Nephron (organoid): Measurements from ENCODE around the gene SLC6A15.

Experiments
- H3K27ac Mint-ChIP-seq, 3 experiments: 2 replicates each; pipeline ENCODE4 v1.8.0; 2020; ENCODE audit warnings: mixed read lengths in 3 of 3, mild to moderate bottlenecking in 2 of 3, moderate library complexity in 1 of 3
- H3K27me3 Mint-ChIP-seq: 2 replicates; pipeline ENCODE4 v1.8.0; 2021; ENCODE audit warnings: low read depth, mild to moderate bottlenecking, moderate library complexity, mixed read lengths
- H3K36me3 Mint-ChIP-seq: 2 replicates; pipeline ENCODE4 v1.8.0; 2020; ENCODE audit warnings: low read depth, mixed read lengths
- H3K4me1 Mint-ChIP-seq: 2 replicates; pipeline ENCODE4 v1.8.0; 2020; ENCODE audit warnings: mixed read lengths
- H3K4me3 Mint-ChIP-seq, 3 experiments: 2 replicates each; pipeline ENCODE4 v1.8.0; 2020; ENCODE audit warnings: mild to moderate bottlenecking in 3 of 3, mixed read lengths in 3 of 3, moderate library complexity in 2 of 3
- H3K9me3 Mint-ChIP-seq: 2 replicates; pipeline ENCODE4 v1.8.0; 2020; ENCODE audit warnings: mixed read lengths
- CTCF ChIP-seq, 3 experiments: fragments of 200-600 bp; sonication (generic); IDR thresholded peaks; one replicate each; pipeline ENCODE4 v1.5.0; 2021; ENCODE audit warnings: antibody characterized with exemption in 3 of 3; ENCODE audit not compliant: unreplicated experiment in 3 of 3

Gene SLC6A15

GRCh38 chr12:84856156-84856900 lies 56.3 kb downstream of the SLC6A15 start:
- no peaks in the 10 kb centered on the region for H3K36me3 Mint-ChIP-seq
- H3K4me1 Mint-ChIP-seq = no peaks in the 10 kb centered on the region

GRCh38 chr12:84843593-84844144 lies 68.9 kb downstream of the SLC6A15 start:
- H3K9me3 Mint-ChIP-seq = no peaks in the 10 kb centered on the region
- peaks cover 7% of the 10 kb centered on the region for H3K4me1 Mint-ChIP-seq
- no peak for TF ChIP-seq CTCF (IDR thresholded peaks at IDR 0.05; ENCODE audit: unreplicated experiment in 3 of 3)
- no peaks in the 10 kb centered on the region for H3K27me3 Mint-ChIP-seq
- H3K27ac Mint-ChIP-seq = no peak overlapping the region
- no peak overlapping the region for H3K4me3 Mint-ChIP-seq
- no peaks in the 10 kb centered on the region for H3K36me3 Mint-ChIP-seq

More at GRCh38 chr12:84856156-84856900, 56.3 kb downstream of the SLC6A15 start:
- TF ChIP-seq CTCF (IDR thresholded peaks at IDR 0.05; ENCODE audit: unreplicated experiment in 3 of 3) = no peak
- H3K4me3 Mint-ChIP-seq = no peak overlapping the region
- peaks cover 5% of the 10 kb centered on the region for H3K9me3 Mint-ChIP-seq
- H3K27ac Mint-ChIP-seq = no peak overlapping the region
- no peaks in the 10 kb centered on the region for H3K27me3 Mint-ChIP-seq

GRCh38 chr12:84842406-84843013 lies 70.1 kb downstream of the SLC6A15 start:
- Mint-ChIP-seq H3K4me1 (peaks cover 7% of the 10 kb centered on the region), H3K36me3 (no peaks in the 10 kb centered on the region), H3K27ac (no peak overlapping the region), H3K27me3 (no peaks in the 10 kb centered on the region), H3K9me3 (no peaks in the 10 kb centered on the region), H3K4me3 (no peak overlapping the region)
- TF ChIP-seq CTCF (IDR thresholded peaks at IDR 0.05; ENCODE audit: unreplicated experiment in 3 of 3) = peak; percentile 81 to 94 (median 82)

GRCh38 chr12:84841591-84841990 lies 71.0 kb downstream of the SLC6A15 start:
- H3K36me3 Mint-ChIP-seq = no peaks in the 10 kb centered on the region
- TF ChIP-seq CTCF (IDR thresholded peaks at IDR 0.05; ENCODE audit: unreplicated experiment in 3 of 3) = no peak

GRCh38 chr12:84840356-84840755 lies 72.2 kb downstream of the SLC6A15 start:
- Mint-ChIP-seq H3K9me3 (no peaks in the 10 kb centered on the region), H3K36me3 (no peaks in the 10 kb centered on the region), H3K4me3 (no peak overlapping the region), H3K4me1 (peaks cover 7% of the 10 kb centered on the region), H3K27ac (no peak overlapping the region), H3K27me3 (no peaks in the 10 kb centered on the region)
- no peak for TF ChIP-seq CTCF (IDR thresholded peaks at IDR 0.05; ENCODE audit: unreplicated experiment in 3 of 3)

More at GRCh38 chr12:84841591-84841990, 71.0 kb downstream of the SLC6A15 start:
- Mint-ChIP-seq H3K9me3 (no peaks in the 10 kb centered on the region), H3K27ac (peak overlapping the region in 1 of 3 experiments; percentile 20), H3K4me3 (no peak overlapping the region), H3K27me3 (no peaks in the 10 kb centered on the region), H3K4me1 (peaks cover 7% of the 10 kb centered on the region)
